ENCODE measurements around the gene DLG2. TPM values are rescaled to one million over a fixed set of nuclear protein-coding genes. Genes with fewer than 3 reads are reported as not detected.

The DLG2 gene
- total RNA-seq, 3 donors from 2014 or later (not counting 1 experiment from before 2014, with no cell fraction given): 1.7 to 2.9 (median 2.2) TPM

- no peaks in the 10 kb centered on the region for H3K9me3 ChIP-seq (ENCODE audit: control insufficient read depth, insufficient read depth, low read length)
- peaks cover 0 to 2% of the 10 kb centered on the region in 2 donors for H3K27me3 Mint-ChIP-seq (ENCODE audit: low read depth in 2 of 2)
- H3K4me1 ChIP-seq (ENCODE audit: control insufficient read depth, insufficient read depth, low read length): no peaks in the 10 kb centered on the region
- H3K4me3 Mint-ChIP-seq: no peak overlapping the region
- WGBS (ENCODE audit: insufficient coverage): 59% methylated on average over 1 of the region's 2 CpGs
- H3K4me1 Mint-ChIP-seq: no peaks in the 10 kb centered on the region
- H3K4me3 ChIP-seq (ENCODE audit: low read length): no peak overlapping the region
- intact Hi-C loops (cut with micrococcal nuclease): no loop called here
- no peaks in the 10 kb centered on the region for H3K36me3 ChIP-seq (ENCODE audit: control insufficient read depth, insufficient read depth, low read length)
- DNase-seq (peak in 1 of 2 donors; percentile 39), ATAC-seq (no peak)
- no peaks in the 10 kb centered on the region for H3K36me3 Mint-ChIP-seq
- H3K9me3 Mint-ChIP-seq: no peaks in the 10 kb centered on the region
- H3K27me3 ChIP-seq (ENCODE audit: control insufficient read depth, insufficient read depth, low read length): no peaks in the 10 kb centered on the region
- no peak overlapping the region for H3K27ac Mint-ChIP-seq
- no peak overlapping the region for H3K27ac ChIP-seq (ENCODE audit: low read length)
- TF ChIP-seq CTCF (IDR thresholded peaks at IDR 0.05): peak; percentile 18
Observed at GRCh38 chr11:83819931-83820549, 1807.1 kb downstream of the DLG2 start.

GRCh38 chr11:83818349-83818748 is 1808.8 kb downstream of the DLG2 start:
- no peak for DNase-seq

GRCh38 chr11:83816572-83817187 is 1810.5 kb downstream of the DLG2 start:
- H3K27ac ChIP-seq (ENCODE audit: low read length): no peak overlapping the region
- ATAC-seq: no peak
- no peaks in the 10 kb centered on the region for H3K9me3 ChIP-seq (ENCODE audit: control insufficient read depth, insufficient read depth, low read length)
- Mint-ChIP-seq H3K4me1 (no peaks in the 10 kb centered on the region), H3K36me3 (no peaks in the 10 kb centered on the region), H3K9me3 (no peaks in the 10 kb centered on the region), H3K4me3 (no peak overlapping the region), H3K27ac (no peak overlapping the region), H3K27me3 (ENCODE audit: low read depth in 2 of 2) (peaks cover 0 to 2% of the 10 kb centered on the region in 2 donors)
- intact Hi-C loops (cut with micrococcal nuclease): no loop called here
- H3K4me1 ChIP-seq (ENCODE audit: control insufficient read depth, insufficient read depth, low read length): no peaks in the 10 kb centered on the region
- H3K27me3 ChIP-seq (ENCODE audit: control insufficient read depth, insufficient read depth, low read length): no peaks in the 10 kb centered on the region
- peak in 1 of 2 donors; percentile 13 for DNase-seq
- no peak overlapping the region for H3K4me3 ChIP-seq (ENCODE audit: low read length)
- TF ChIP-seq CTCF (IDR thresholded peaks at IDR 0.05): peak; percentile 17
- no peaks in the 10 kb centered on the region for H3K36me3 ChIP-seq (ENCODE audit: control insufficient read depth, insufficient read depth, low read length)
- WGBS (ENCODE audit: insufficient coverage): 56% methylated on average over 2 of the region's 2 CpGs

More at GRCh38 chr11:83818349-83818748, 1808.8 kb downstream of the DLG2 start:
- Mint-ChIP-seq H3K4me3 (no peak overlapping the region), H3K9me3 (no peaks in the 10 kb centered on the region), H3K36me3 (no peaks in the 10 kb centered on the region), H3K4me1 (no peaks in the 10 kb centered on the region), H3K27ac (no peak overlapping the region), H3K27me3 (ENCODE audit: low read depth in 2 of 2) (peaks cover 0 to 2% of the 10 kb centered on the region in 2 donors)
- no peaks in the 10 kb centered on the region for H3K27me3 ChIP-seq (ENCODE audit: control insufficient read depth, insufficient read depth, low read length)
- no peaks in the 10 kb centered on the region for H3K9me3 ChIP-seq (ENCODE audit: control insufficient read depth, insufficient read depth, low read length)
- 55% methylated on average over 2 of the region's 2 CpGs for WGBS (ENCODE audit: insufficient coverage)
- no peak for ATAC-seq
- no peak overlapping the region for H3K27ac ChIP-seq (ENCODE audit: low read length)
- H3K4me1 ChIP-seq (ENCODE audit: control insufficient read depth, insufficient read depth, low read length): no peaks in the 10 kb centered on the region
- H3K36me3 ChIP-seq (ENCODE audit: control insufficient read depth, insufficient read depth, low read length): no peaks in the 10 kb centered on the region
- no peak for TF ChIP-seq CTCF (IDR thresholded peaks at IDR 0.05)
- intact Hi-C loops (cut with micrococcal nuclease): no loop called here
- H3K4me3 ChIP-seq (ENCODE audit: low read length): no peak overlapping the region
